ENCODE results near the gene CCL17.
A peak's percentile ranks its signal among the peaks of the same experiment; 100 is the strongest.
"Not testable (repeated sequence)": the region's sequence is repeated elsewhere in the genome, so short reads cannot be mapped to it uniquely, and the experiment has no call there.

The CCL17 gene

DNA sequence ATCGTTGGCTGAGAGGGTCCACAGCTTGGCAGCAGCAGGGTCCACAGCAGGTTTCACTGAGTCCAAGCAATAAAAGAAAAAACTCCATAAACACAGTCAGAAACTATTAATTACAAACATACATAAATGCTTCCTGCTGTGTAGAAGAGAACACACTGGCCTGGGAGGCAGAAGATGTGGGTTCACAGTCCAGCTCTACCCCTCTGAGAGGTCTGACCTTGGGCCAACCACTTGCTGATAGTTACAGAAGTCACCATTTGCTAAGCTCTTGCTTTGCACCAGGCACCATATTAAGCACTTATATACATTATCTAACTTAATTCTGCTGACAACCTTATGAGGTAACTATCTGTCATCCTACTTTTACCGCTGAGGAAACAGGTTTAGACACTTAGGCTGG is 27.9 kb downstream of the CCL17 start:
- no peak for DNase-seq (ENCODE audit: low spot score)

DNA sequence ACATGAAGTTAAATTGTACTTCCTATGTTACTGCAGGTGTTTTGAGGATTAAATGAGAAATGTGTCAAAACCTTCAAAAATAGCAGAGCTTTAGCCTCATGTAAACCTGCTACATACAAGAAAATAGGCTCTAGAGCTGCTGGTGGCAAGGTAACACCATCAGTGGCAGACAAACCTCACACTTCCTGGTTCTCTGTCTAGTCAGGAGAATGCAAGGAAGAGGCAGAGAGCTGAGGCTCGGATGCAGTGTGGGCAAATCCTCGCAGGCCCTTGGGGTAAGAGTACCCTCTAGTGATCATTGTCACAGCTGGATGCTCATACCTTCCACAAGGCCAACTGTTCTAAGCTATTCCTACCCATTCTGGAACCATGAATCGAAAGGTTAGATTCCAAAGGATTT is 28.4 kb downstream of the CCL17 start:
- DNase-seq (ENCODE audit: low spot score): no peak

DNA sequence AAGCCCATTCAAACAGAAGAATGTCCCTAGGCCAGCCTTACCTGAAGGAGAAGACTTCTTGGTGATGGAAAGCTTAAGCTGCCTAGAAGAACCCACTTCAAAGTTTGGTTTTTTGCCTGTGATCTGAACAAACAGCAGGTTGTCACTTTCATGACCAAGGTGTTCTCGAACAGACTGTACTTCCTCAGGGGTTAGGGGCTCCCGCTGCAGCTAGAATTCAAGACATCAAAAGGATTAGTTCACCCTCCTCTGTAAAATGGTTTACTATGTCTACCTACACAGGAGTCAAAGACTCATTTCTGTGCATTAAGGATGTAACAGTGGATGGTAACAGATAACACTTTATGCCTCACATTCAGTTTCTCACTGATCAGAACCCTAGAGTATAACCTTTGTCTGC is 29.4 kb downstream of the CCL17 start:
- DNase-seq (ENCODE audit: low spot score): no peak

DNA sequence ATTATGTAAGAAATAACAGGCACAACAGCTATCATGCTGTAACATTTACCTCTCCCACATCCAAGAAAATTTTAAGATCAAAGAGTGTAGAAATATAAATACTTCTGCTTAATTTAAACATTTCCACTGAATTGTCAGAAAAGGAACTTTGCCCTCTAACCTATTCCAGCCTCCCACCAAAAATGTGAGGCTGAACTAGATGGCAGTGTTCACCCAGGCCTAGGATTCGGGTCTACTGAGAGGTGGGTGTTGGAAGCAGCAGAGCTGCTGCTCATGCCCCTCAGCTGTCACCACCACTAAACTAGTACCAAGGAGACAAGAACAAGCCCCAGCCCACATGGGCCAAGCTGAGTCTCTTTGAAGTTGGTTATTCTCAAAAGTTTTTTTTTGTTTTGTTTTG is 31.3 kb downstream of the CCL17 start:
- DNase-seq (ENCODE audit: low spot score): no peak

DNA sequence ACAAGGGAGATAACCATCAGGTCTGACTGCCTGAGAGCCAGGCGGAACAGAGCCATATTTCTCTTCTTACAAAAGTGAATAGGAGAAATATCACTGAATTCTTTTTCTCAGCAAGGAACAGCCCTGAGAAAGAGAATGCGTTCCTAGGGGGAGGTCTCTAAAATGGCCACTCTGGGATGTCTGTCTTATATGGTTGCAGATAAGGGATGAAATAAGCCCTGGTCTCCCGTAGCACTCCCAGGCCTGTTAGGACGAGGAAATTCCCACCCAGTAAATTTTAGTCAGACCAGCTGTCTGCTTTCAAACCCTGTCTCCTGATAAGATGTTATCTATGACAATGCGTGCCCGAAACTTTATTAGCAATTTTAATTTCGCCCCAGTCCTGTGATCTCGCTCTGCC is 35.4 kb downstream of the CCL17 start:
- not testable (repeated sequence) for DNase-seq (ENCODE audit: low spot score)

DNA sequence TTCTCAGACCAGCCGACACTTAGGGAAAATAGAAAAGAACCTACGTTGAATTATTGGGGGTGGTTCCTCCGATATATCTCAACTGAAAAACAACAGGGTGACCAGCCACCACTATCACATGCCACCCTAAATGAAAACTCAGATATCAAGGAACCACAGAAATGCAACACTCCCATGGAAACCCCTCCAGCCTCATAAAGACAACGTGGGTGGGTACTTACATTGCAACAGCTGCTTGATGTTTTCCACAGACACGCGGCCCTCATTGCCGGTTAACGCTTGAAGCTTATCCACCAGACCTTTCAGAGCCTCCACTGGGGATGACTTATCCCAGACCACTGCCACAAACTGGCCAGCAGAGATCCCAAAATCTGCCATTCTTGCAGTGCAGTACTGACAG is 36.0 kb downstream of the CCL17 start:
- not testable (repeated sequence) for DNase-seq (ENCODE audit: low spot score)

DNA sequence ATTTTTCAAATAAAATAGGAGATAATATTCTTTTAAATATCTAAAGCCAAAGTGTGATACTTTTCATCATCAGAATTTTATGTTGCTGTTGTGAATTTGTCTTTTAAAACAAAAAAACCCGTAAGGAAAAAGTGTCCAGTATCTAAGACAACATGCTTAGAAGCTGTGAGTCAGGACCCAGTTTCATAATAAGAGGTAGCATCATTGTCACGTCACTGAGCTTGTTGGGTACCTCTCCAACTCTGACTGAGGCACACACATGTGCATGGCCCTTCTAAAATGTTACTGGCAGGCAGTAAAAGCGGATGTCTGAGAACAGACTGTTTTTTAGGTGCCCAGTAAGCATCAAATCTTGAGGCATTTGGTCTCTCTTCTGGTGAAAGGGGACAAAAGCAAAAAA is 40.1 kb downstream of the CCL17 start:
- no peak for DNase-seq (ENCODE audit: low spot score)

DNA sequence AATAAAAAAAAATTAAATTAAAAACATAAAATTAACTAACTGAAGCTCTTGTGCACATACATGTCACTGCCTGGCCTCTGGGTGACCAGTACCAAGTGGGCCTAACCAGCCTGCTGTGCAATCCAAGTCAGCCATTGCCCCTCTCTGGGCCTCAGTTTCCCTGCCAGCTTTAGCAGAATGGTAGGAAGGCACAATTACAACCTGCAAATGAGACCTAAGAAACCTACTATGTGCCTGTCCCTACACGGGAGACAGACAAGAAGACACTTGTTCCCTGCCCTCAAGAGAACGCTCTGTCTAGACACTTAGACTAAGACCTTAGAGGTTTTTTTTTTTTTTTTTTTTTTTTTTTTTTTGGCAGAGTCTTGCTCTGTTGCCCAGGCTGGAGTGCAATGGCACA is 40.9 kb downstream of the CCL17 start:
- no peak for DNase-seq (ENCODE audit: low spot score)

DNA sequence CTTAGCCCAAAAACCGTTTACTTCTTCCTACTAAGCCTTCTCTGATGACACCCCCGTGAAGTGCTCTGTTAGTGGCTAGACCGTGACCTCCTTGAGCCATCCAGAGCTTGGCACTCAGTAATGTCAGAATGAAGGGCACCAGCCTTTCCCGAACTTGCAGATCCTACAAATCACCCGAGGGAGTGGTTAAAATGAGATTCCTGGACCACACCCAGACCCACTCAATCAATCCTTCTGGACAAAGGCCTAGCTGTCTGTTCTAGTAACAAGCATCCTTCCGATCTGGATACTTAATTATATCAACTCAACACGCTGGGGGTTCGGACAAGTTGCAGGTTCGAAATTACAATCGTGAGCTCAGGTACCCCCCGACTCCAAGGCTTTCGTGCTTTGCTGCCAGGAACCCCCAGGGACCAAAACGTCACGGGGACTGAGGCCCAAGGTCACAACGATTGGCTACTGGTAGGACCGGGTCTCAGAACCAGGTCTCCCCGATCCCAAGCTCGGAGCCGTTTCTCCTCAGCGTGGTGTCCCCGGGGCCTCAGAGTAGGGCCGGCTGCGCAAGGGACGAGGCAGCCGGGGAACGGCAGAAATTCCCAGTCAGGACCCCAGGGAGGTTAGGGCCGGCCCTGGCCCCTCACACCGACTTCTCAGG is 42.1 kb downstream of the CCL17 start:
- DNase-seq (ENCODE audit: low spot score): peak; percentile 76

DNA sequence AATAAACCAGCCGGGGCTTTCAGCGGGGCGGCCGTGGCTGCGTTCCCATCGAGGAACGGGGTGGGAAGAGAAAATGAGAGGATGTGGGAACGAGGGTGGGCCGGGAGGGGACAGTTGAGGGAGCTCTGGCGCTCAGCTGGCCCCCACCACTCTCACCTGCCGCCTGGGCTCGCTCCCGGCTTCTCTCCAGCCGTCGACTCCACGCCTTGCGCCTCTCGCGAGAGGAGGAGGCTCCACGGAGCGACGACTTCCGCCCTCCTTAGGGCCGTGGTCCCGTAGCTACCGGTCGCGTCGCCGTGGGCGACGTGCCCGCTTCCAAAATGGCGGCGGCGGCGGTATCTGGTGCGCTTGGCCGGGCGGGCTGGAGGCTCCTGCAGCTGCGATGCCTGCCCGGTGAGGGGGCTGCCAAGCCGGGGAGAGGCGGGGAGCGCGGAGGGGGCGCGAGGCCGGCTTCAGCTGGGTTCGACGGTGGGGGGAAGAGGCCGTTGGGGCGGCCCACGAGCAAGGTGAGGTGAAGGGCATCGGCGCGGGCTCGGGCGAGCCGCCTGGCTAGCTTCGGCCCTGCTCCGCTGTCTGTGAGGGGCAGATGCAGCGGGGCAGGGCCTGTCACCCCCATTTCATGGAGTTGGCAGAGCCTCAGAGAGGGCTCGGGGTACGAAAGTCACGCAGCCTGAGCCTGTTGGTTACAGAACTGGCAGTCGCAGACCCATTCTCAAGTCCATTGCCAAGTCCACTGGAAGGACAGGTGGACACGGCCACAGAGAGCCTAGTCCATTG is 42.8 kb downstream of the CCL17 start, which contains the start of the genes CIAPIN1 and COQ9:
Gene CIAPIN1, minus strand, starts transcription at position 200 of the 777 bp plus-strand sequence. CDS start 6,457 bp downstream, outside the sequence.
Gene COQ9, plus strand, starts transcription at position 294 of the 777 bp plus-strand sequence. Its CDS starts 27 bp downstream, at position 321.
- peak; percentile 96 for DNase-seq (ENCODE audit: low spot score)

DNA sequence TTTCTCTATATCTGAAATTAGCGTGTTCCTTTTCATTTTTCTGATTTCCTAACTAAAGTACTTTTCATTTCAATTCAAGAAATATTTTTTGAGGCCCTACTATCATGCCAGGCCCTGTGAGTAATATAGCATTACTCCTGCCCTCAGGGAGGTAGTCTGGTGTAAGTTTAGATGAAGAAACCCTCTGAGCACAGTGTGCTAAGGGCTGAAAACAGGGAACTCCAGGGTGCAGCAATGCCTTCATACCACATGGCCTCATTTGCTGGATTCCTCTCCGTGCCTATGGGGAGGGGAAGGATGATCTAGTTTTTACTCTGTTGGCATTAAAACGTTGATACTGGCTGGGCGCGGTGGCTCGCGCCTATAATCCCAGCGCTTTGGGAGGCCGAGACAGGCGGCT is 47.5 kb downstream of the CCL17 start:
- no peak for DNase-seq (ENCODE audit: low spot score)

DNA sequence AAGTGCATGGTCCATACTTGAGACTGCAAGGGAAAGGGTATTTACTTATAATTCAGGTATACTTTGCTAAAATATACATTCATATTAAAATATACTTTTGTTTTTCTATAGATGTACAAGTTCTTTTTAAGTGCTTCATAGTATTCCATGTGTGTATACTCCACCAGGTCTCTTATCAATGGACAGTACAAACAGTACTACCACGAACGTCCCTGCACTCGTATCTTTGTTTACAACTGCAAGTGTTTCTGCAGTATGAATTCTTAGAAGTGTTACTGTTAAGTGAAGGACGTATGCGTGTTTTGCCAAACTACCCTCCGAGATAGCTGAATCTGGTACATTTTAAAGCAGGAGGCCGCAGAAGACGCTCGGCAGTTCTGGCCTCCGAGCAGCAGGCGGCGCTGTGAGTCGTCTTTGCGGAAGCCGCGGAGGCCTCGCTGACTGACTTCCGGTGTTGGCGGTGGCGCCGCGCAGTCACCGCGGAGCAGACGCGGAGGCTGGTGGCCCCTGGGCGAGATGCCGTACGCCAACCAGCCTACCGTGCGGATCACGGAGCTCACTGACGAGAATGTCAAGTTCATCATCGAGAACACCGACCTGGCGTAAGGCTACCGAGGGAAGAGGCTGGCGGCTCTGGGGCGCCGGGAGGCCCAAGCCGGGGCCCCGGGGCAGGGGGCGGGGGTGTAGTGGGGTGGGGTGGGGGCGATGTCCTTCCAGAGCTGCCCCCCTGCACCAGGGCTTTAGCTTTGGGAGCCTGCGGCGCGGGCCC is 57.8 kb downstream of the CCL17 start, which contains the start of gene POLR2C:
Gene POLR2C, plus strand, starts transcription at position 471 of the 769 bp plus-strand sequence. Its CDS starts 46 bp downstream, at position 517.
- DNase-seq (ENCODE audit: low spot score): peak; percentile 93

DNA sequence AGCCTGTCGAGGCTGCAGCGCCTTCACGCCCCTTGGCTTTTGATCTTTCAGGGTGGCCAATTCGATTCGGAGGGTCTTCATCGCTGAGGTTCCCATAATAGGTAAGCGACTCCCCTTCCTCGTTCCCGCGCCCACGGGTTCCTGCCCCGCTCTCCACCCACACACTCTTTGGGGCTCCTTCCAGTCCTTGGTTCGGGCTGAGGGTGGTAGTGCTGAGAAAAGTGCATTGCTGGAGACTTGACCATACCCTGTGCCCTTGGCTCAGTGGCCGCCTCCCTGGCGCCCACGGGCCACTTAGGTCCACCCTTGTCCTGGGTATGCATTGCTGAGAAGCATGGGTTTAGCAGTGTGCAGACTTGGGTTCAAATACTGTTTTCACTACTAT is 58.4 kb downstream of the CCL17 start:
- DNase-seq (ENCODE audit: low spot score): no peak

DNA sequence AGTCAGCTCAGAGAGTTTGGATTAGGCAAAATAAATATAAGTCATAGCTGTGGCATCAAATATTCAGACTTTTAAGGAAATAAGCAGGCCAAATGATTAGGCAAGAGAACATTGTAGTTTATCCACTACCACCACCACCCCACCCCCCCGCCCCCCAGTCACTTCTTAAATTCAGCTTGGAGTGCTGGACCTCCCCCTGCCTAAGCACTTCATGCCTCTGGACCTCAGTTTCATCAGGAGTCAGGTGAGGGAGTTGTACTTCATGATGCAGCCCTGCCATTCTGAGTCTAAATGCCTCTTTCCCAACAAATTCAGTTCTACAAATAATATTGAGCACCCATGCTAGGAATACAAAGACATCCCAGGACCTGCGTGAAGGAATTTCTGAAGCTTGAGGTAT is 60.0 kb downstream of the CCL17 start:
- no peak for DNase-seq (ENCODE audit: low spot score)
